Esophagus muscularis mucosa (tissue), 3 donors: Measurements from ENCODE around the gene USP1.

Experiments used
- POLR2A ChIP-seq: fragments of 450-650 bp; IDR thresholded peaks from one replicate; pipeline ENCODE4 v1.6.1; 2017; ENCODE audit warnings: antibody characterized with exemption, moderate library complexity, mild to moderate bottlenecking, low read depth
- TF ChIP-seq, protein P1 (sequence below), 3 experiments: fragments of 200-600 bp in 2 of 3; fragments of 450-650 bp in 1 of 3; sonication (generic) in 2 of 3; IDR thresholded peaks; one replicate each; pipeline ENCODE4 v1.5.1; 2017 to 2019; ENCODE audit warnings: antibody characterized with exemption in 3 of 3, mild to moderate bottlenecking in 2 of 3, moderate library complexity in 1 of 3

DNA sequence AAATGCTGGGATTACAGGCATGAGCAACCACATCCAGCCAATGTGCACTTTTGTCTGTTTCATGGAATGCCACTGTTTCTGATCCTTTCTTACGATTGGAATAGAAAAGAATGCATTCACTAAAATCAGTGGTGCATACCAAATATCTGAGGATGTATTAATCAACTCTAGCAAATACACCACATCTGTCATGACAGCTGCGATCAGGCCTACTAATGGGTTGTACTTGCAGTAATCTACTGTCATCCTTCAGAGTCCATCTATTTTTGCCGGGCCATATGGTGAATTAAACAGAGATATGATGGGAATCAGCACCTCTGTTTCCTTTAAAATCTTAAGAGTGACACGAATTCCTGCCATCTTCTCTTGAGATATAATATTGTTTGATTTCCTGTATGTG lies 8.5 kb upstream of the USP1 start:
- no peak for TF ChIP-seq POLR2A
- TF ChIP-seq, protein P1, sequence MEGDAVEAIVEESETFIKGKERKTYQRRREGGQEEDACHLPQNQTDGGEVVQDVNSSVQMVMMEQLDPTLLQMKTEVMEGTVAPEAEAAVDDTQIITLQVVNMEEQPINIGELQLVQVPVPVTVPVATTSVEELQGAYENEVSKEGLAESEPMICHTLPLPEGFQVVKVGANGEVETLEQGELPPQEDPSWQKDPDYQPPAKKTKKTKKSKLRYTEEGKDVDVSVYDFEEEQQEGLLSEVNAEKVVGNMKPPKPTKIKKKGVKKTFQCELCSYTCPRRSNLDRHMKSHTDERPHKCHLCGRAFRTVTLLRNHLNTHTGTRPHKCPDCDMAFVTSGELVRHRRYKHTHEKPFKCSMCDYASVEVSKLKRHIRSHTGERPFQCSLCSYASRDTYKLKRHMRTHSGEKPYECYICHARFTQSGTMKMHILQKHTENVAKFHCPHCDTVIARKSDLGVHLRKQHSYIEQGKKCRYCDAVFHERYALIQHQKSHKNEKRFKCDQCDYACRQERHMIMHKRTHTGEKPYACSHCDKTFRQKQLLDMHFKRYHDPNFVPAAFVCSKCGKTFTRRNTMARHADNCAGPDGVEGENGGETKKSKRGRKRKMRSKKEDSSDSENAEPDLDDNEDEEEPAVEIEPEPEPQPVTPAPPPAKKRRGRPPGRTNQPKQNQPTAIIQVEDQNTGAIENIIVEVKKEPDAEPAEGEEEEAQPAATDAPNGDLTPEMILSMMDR (IDR thresholded peaks at IDR 0.05): no peak
